ENCODE data around the gene NINL.

DNA sequence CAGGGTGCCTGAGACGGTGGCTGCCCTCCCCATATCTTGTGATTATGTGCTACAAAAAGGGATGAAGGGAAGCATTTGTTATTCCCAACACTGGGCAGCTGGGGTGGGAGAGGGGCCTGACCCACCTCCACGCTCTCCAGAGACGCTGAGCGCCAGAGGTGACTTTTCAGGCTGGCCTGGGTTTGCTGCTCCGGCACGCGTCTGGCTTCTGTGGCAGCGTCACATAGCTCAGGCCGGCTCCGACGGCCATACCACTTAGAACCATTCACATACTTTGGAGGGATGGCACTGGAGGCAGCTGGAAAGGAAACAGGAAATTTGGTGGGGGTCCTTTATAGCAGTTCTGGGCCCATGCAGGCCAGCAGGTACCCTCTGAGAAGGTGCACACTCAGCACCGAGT, 72.6 kb downstream of the NINL start:
- TF ChIP-seq POLR2A (IDR thresholded peaks at IDR 0.05) (no peak), CTCF (IDR thresholded peaks at IDR 0.05) (no peak)

Measured in Peyer's patch (tissue), 4 donors.